OCI-LY7 (cell line): ENCODE measurements around the gene IARS2. TPM values are rescaled to one million over a fixed set of nuclear protein-coding genes. Genes with fewer than 3 reads are reported as not detected.

ENCODE experiments used
- BruUV-seq: library from RNA; stranded (reverse); fragments of 400-500 nt; replicated peaks from 2 replicates; lab custom pipeline; 2021; lab: Mats Ljungman, UMichigan
- CTCF ChIA-PET: fragments of 300-600 bp; sonication (Branson Sonifier 250); formaldehyde crosslinking; loops from one replicate; lab custom pipeline; 2022; ENCODE audit warnings: antibody characterized with exemption; ENCODE audit not compliant: unreplicated experiment; lab: Charles Lee
- POLR2A ChIA-PET: fragments of 300-600 bp; sonication (Branson Sonifier 250); formaldehyde crosslinking; loops from one replicate; lab custom pipeline; 2022; ENCODE audit warnings: antibody characterized with exemption; lab: Charles Lee
- DNase-seq: peaks from one replicate; pipeline ENCODE4 v3.0.0-alpha.2; 2015; ENCODE audit warnings: low spot score
- H2AFZ ChIP-seq: fragments of 200-600 bp; sonication (generic), shearing (Covaris generic); 2 replicates; pipeline ENCODE4 v1.6.1; 2014; ENCODE audit warnings: mild to moderate bottlenecking, antibody characterized with exemption, low read length, moderate library complexity
- H3K27ac ChIP-seq: fragments of 200-600 bp; sonication (generic); 2 replicates; pipeline ENCODE4 v1.5.1; 2014; ENCODE audit warnings: mixed run types, low read depth, mild to moderate bottlenecking, moderate library complexity, low read length, inconsistent platforms; ENCODE audit not compliant: poor library complexity, severe bottlenecking
- H3K36me3 ChIP-seq: fragments of 200-600 bp; sonication (generic); 2 replicates; pipeline ENCODE4 v1.6.1; 2014; ENCODE audit warnings: mild to moderate bottlenecking, antibody characterized with exemption, low read length, moderate library complexity, mixed read lengths; ENCODE audit not compliant: insufficient read depth
- H3K4me1 ChIP-seq: fragments of 200-600 bp; sonication (generic); 2 replicates; pipeline ENCODE4 v1.5.1; 2014; ENCODE audit warnings: mild to moderate bottlenecking, low read length; ENCODE audit not compliant: insufficient read depth, poor library complexity, severe bottlenecking
- H3K4me2 ChIP-seq: fragments of 200-600 bp; sonication (generic); 2 replicates; pipeline ENCODE4 v1.6.1; 2014; ENCODE audit warnings: mild to moderate bottlenecking, low read length
- H3K4me3 ChIP-seq: fragments of 200-600 bp; sonication (generic); 2 replicates; pipeline ENCODE4 v1.5.1; 2014; ENCODE audit warnings: mild to moderate bottlenecking, low read depth, low read length; ENCODE audit not compliant: poor library complexity, severe bottlenecking
- H3K79me2 ChIP-seq: fragments of 200-600 bp; sonication (generic); 2 replicates; pipeline ENCODE4 v1.6.1; 2016; ENCODE audit warnings: low read depth, mild to moderate bottlenecking, low read length, moderate library complexity, mixed read lengths; ENCODE audit not compliant: insufficient read depth
- H3K9me2 ChIP-seq: fragments of 200-600 bp; sonication (generic); 2 replicates; pipeline ENCODE4 v1.6.1; 2016; ENCODE audit warnings: mild to moderate bottlenecking, low read length, mixed read lengths; ENCODE audit not compliant: insufficient read depth
- H3K9me3 ChIP-seq: fragments of 200-600 bp; sonication (generic); 2 replicates; pipeline ENCODE4 v1.6.1; 2014; ENCODE audit warnings: mild to moderate bottlenecking, mixed run types, low read length, mixed read lengths
- H4K20me1 ChIP-seq: fragments of 200-600 bp; sonication (generic); 2 replicates; pipeline ENCODE4 v1.6.1; 2014; ENCODE audit warnings: mild to moderate bottlenecking, antibody characterized with exemption, low read length, moderate library complexity, mixed read lengths; ENCODE audit not compliant: insufficient read depth
- CTCF ChIP-seq: fragments of 200-600 bp; sonication (generic); conservative IDR thresholded peaks from 2 replicates; pipeline ENCODE4 v1.5.1; 2014; ENCODE audit warnings: mild to moderate bottlenecking, antibody characterized with exemption, low read length, moderate library complexity, mixed read lengths
- EZH2phosphoT487 ChIP-seq: fragments of 200-600 bp; sonication (generic); IDR thresholded peaks from 2 replicates; pipeline ENCODE4 v1.6.1; 2018; ENCODE audit warnings: low read depth, borderline replicate concordance, mild to moderate bottlenecking, mixed run types, antibody characterized with exemption, low read length, moderate library complexity, mixed read lengths
- intact Hi-C: fragments of 100-400 bp; cut with micrococcal nuclease; formaldehyde crosslinking; loops from one replicate; pipeline ENCODE4 v1.10.0; 2022; ENCODE audit not compliant: unreplicated experiment
- total RNA-seq, 2 experiments: library from RNA; depleted of rRNA in 1 of 2; stranded (reverse); fragments of >200 nt in 1 of 2; shearing (Covaris generic) in 1 of 2; gene quantifications; 2 replicates each; pipeline ENCODE4 v1.2.3, GENCODE V29; 2014 to 2022

The IARS2 gene
- total RNA-seq, 2 experiments from 2014 or later = 62.6 to 91.3 TPM

DNA sequence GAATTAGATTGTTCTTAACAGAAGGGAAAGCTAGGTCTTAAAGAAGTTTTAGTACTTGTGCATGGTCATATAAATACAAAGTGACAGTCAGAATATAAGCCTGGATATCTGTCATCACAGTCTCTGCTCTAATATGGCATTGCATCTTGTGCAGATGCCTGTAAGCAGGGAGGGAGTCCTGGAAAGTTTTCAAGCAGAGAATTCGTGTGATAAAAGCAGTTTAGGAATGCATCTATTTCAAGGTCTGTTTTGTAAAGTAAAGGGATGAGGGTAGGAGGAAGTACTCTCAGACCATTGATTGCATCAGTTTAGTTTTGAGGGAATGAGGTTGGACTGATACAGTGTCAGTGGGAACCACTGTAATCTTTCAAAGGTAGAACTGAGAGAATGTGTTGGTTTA lies 30.6 kb downstream of the IARS2 start:
- H3K79me2 ChIP-seq = 0 out of 2 replicates have a peak, but pooled peaks cover 4% of the 10 kb centered on the region
- no peaks in the 10 kb centered on the region for H3K4me1 ChIP-seq
- ChIA-PET CTCF (no interaction called here), POLR2A (interaction anchor here (0.6 to 1.4 kb wide), 2 partner anchors 8 to 9 kb away, joined by 3 to 4 read pairs; no protein-coding TSS in a partner anchor)
- intact Hi-C loops = no loop called here
- H3K36me3 ChIP-seq = peaks cover 53% of the 10 kb centered on the region
- no peaks in the 10 kb centered on the region for H3K9me2 ChIP-seq
- no peak overlapping the region for H3K4me3 ChIP-seq
- no peaks in the 10 kb centered on the region; the same call in 1 of the 2 replicates for H4K20me1 ChIP-seq
- no peak overlapping the region for H3K27ac ChIP-seq
- H3K4me2 ChIP-seq = no peak overlapping the region
- no peaks in the 10 kb centered on the region for H3K9me3 ChIP-seq
- BruUV-seq = no TSS peak
- no peak for DNase-seq
- H2AFZ ChIP-seq = no peak overlapping the region
- TF ChIP-seq CTCF (no peak), EZH2phosphoT487 (no peak)

DNA sequence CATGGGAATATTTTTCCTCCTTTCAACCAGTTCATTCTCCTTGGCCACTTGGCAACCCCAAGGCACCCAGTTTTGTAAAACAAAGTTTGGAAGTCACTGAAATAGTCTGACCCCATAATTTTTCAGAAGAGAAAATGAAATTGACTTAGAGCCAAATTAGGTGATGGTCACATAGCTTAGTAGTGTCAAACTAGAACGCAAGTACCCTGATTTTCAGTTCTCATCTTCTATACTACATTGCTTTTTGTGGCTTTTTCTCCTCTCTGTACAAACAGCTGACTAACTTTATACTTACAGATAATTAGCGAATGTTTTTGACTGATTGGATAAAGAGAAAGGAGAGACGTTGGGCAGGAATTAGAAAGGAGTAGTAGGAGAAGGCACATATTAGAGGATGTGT lies 33.1 kb downstream of the IARS2 start:
- H4K20me1 ChIP-seq = no peaks in the 10 kb centered on the region; the same call in 1 of the 2 replicates
- H3K4me1 ChIP-seq = no peaks in the 10 kb centered on the region
- no peaks in the 10 kb centered on the region for H3K9me3 ChIP-seq
- H3K27ac ChIP-seq = no peak overlapping the region
- BruUV-seq = no TSS peak
- POLR2A ChIA-PET = interaction anchor here (1.3 kb wide), 1 partner anchor 14 kb away, joined by 3 read pairs; no protein-coding TSS in a partner anchor
- no peaks in the 10 kb centered on the region for H3K79me2 ChIP-seq
- no peaks in the 10 kb centered on the region for H3K9me2 ChIP-seq
- CTCF ChIA-PET = no interaction called here
- intact Hi-C loops = no loop called here
- no peak overlapping the region for H3K4me2 ChIP-seq
- H3K36me3 ChIP-seq = peaks cover 66% of the 10 kb centered on the region
- no peak overlapping the region for H2AFZ ChIP-seq
- TF ChIP-seq CTCF = no peak
- TF ChIP-seq EZH2phosphoT487 = no peak
- no peak for DNase-seq
- H3K4me3 ChIP-seq = no peak overlapping the region

GRCh38 chr1:220129479-220130210 lies 35.7 kb downstream of the IARS2 start:
- H2AFZ ChIP-seq = no peak overlapping the region
- DNase-seq = no peak
- H3K9me3 ChIP-seq = no peaks in the 10 kb centered on the region
- TF ChIP-seq EZH2phosphoT487 (no peak), CTCF (no peak)
- POLR2A ChIA-PET = no interaction called here
- H3K9me2 ChIP-seq = no peaks in the 10 kb centered on the region
- H4K20me1 ChIP-seq = no peaks in the 10 kb centered on the region; the same call in 1 of the 2 replicates
- H3K4me3 ChIP-seq = no peak overlapping the region
- H3K27ac ChIP-seq = no peak overlapping the region
- BruUV-seq = no TSS peak
- H3K79me2 ChIP-seq = no peaks in the 10 kb centered on the region
- intact Hi-C loops = no loop called here
- no peaks in the 10 kb centered on the region for H3K4me1 ChIP-seq
- no peak overlapping the region for H3K4me2 ChIP-seq
- H3K36me3 ChIP-seq = peaks cover 84% of the 10 kb centered on the region
- CTCF ChIA-PET = no interaction called here
